ENCODE measurements around the gene MRPL10. TPM values are rescaled to one million over a fixed set of nuclear protein-coding genes. Genes with fewer than 3 reads are reported as not detected.

The MRPL10 gene
- total and polyA plus RNA-seq, 4 donors = 18.4 to 38.3 (median 30.3) TPM

GRCh38 chr17:47852113-47852949 is 21.0 kb upstream of the MRPL10 start:
- no peak for ATAC-seq (ENCODE audit: insufficient read depth, low FRiP score)
- H3K4me1 ChIP-seq (ENCODE audit: control insufficient read depth in 5 of 5, insufficient read depth in 5 of 5, low read length in 5 of 5) = peaks cover 0 to 28% (median 11%) of the 10 kb centered on the region in 5 donors
- no peaks in the 10 kb centered on the region for H3K9me3 ChIP-seq (ENCODE audit: control insufficient read depth in 4 of 4, insufficient read depth in 3 of 4, low read length in 3 of 4)
- H3K27ac ChIP-seq (ENCODE audit: low read depth in 1 of 2, low read length in 1 of 2) = no peak overlapping the region
- H3K36me3 ChIP-seq (ENCODE audit: control insufficient read depth in 4 of 4, insufficient read depth in 4 of 4, low read length in 4 of 4) = no peaks in the 10 kb centered on the region
- WGBS, 2 donors = 24 to 52% methylated on average over 32 of the region's 32 CpGs
- peak in 2 of 3 donors; percentile 22 to 40 for DNase-seq
- peaks cover 2 to 62% (median 59%) of the 10 kb centered on the region in 3 donors for H3K27me3 ChIP-seq (ENCODE audit: control insufficient read depth in 3 of 3, insufficient read depth in 3 of 3, low read length in 2 of 3)
- H3K9ac ChIP-seq (ENCODE audit: insufficient read depth in 1 of 2, low read length in 2 of 2) = no peak overlapping the region
- no peak overlapping the region for H3K4me3 ChIP-seq
- TF ChIP-seq, protein P1, sequence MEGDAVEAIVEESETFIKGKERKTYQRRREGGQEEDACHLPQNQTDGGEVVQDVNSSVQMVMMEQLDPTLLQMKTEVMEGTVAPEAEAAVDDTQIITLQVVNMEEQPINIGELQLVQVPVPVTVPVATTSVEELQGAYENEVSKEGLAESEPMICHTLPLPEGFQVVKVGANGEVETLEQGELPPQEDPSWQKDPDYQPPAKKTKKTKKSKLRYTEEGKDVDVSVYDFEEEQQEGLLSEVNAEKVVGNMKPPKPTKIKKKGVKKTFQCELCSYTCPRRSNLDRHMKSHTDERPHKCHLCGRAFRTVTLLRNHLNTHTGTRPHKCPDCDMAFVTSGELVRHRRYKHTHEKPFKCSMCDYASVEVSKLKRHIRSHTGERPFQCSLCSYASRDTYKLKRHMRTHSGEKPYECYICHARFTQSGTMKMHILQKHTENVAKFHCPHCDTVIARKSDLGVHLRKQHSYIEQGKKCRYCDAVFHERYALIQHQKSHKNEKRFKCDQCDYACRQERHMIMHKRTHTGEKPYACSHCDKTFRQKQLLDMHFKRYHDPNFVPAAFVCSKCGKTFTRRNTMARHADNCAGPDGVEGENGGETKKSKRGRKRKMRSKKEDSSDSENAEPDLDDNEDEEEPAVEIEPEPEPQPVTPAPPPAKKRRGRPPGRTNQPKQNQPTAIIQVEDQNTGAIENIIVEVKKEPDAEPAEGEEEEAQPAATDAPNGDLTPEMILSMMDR (IDR thresholded peaks at IDR 0.05; ENCODE audit: control extremely low read depth, extremely low read depth) = no peak

DNA sequence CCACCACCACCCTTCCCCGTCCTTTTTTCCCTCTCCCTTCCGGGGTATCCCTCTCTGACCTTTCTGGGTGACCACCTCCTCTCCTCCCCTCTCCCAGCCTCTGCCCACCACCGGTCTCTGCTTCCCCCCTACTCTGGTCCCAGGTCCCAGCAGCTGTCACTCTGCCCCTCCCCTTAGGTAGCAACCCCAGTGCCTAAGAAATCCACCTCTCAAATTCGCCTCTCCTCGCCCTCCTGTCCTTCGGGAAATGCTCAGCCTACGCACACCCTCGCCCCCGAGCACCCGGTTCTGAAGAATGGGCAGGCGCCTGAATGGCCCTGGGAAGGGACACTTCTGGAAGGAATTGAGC is 20.4 kb upstream of the MRPL10 start:
- TF ChIP-seq, protein P1 (IDR thresholded peaks at IDR 0.05; ENCODE audit: control extremely low read depth, extremely low read depth) = no peak
- no peak for ATAC-seq (ENCODE audit: insufficient read depth, low FRiP score)
- H3K27me3 ChIP-seq (ENCODE audit: control insufficient read depth in 3 of 3, insufficient read depth in 3 of 3, low read length in 2 of 3) = peaks cover 2 to 65% (median 60%) of the 10 kb centered on the region in 3 donors

DNA sequence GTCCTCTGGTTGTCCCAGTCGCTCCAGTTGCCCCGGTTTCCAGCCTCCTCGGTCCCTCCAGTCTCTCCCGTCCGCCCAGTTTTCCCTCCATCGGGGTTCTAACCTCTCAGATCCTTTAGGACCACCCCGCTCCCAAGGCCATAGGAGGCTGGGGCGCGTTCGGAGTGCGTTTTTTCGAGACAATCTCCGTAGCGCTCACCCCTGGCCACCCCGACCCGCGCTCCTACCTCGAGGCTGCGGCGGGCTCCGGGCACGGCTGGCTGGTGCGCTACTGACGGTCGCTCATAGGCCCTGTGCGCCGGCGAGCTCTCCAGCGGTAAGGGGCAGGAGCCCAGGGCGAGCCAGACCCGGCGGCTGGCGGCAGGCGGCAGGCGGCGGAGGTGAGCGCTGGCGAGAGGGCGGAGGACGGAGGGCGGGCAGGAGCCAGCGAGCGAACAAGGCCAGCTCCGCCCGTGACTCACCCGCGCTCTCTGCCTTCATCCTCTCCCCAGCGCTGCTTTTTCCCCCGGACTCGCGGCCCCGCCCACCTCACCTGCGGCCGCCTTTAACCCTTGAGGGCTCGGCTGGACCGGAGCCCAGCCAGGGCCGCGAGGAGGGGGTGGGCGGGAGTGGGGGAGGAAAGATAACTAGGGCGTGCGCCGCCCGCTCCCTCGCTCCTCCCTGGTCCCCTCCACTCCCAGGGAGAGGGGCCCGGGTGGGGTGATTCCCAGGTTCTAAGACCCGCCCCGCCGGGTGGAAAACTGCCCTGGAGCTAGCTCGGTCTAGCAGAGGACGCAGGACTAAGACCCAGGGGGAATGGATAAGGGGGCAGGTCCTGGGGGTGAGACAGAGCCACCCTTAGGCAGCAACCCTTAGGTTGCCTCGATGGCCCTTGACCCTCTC is 19.6 kb upstream of the MRPL10 start, which contains the start of gene SP6:
Gene SP6 (minus strand): TSS at position 472 of the 882 bp plus-strand sequence. CDS start 2,734 bp downstream, outside the sequence.
- Histone ChIP-seq H3K27ac (ENCODE audit: low read depth in 1 of 2, low read length in 1 of 2) (peak within 1 kb of the TSS in 1 of 2 donors; percentile 63), H3K36me3 (ENCODE audit: control insufficient read depth in 4 of 4, insufficient read depth in 4 of 4, low read length in 4 of 4) (no peaks in the 10 kb centered on the region), H3K27me3 (ENCODE audit: control insufficient read depth in 3 of 3, insufficient read depth in 3 of 3, low read length in 2 of 3) (peaks cover 2 to 71% (median 66%) of the 10 kb centered on the region in 3 donors), H3K9ac (ENCODE audit: insufficient read depth in 1 of 2, low read length in 2 of 2) (no peak within 1 kb of the TSS), H3K4me3 (peak within 1 kb of the TSS; percentile 22), H3K9me3 (ENCODE audit: control insufficient read depth in 4 of 4, insufficient read depth in 3 of 4, low read length in 3 of 4) (no peaks in the 10 kb centered on the region), H3K4me1 (ENCODE audit: control insufficient read depth in 5 of 5, insufficient read depth in 5 of 5, low read length in 5 of 5) (peaks cover 3 to 41% (median 8%) of the 10 kb centered on the region in 5 donors)
- ATAC-seq (ENCODE audit: insufficient read depth, low FRiP score) = peak; percentile 94
- DNase-seq = peak; percentile 48 to 66 (median 63)
- 5 to 7% methylated on average over 51 to 71 of the region's 71 CpGs for WGBS, 2 donors
- TF ChIP-seq, protein P1 (IDR thresholded peaks at IDR 0.05; ENCODE audit: control extremely low read depth, extremely low read depth) = no peak

More for the DNA sequence above, 20.4 kb upstream of the MRPL10 start:
- Histone ChIP-seq H3K9me3 (ENCODE audit: control insufficient read depth in 4 of 4, insufficient read depth in 3 of 4, low read length in 3 of 4) (no peaks in the 10 kb centered on the region), H3K9ac (ENCODE audit: insufficient read depth in 1 of 2, low read length in 2 of 2) (no peak overlapping the region), H3K27ac (ENCODE audit: low read depth in 1 of 2, low read length in 1 of 2) (no peak overlapping the region), H3K4me1 (ENCODE audit: control insufficient read depth in 5 of 5, insufficient read depth in 5 of 5, low read length in 5 of 5) (peaks cover 0 to 34% (median 11%) of the 10 kb centered on the region in 5 donors), H3K36me3 (ENCODE audit: control insufficient read depth in 4 of 4, insufficient read depth in 4 of 4, low read length in 4 of 4) (no peaks in the 10 kb centered on the region), H3K4me3 (no peak overlapping the region)
- WGBS, 2 donors = 23 to 52% methylated on average over 11 of the region's 11 CpGs
- DNase-seq = no peak
